ENCODE measurements around the gene RNF167.

RNF167 gene

DNA sequence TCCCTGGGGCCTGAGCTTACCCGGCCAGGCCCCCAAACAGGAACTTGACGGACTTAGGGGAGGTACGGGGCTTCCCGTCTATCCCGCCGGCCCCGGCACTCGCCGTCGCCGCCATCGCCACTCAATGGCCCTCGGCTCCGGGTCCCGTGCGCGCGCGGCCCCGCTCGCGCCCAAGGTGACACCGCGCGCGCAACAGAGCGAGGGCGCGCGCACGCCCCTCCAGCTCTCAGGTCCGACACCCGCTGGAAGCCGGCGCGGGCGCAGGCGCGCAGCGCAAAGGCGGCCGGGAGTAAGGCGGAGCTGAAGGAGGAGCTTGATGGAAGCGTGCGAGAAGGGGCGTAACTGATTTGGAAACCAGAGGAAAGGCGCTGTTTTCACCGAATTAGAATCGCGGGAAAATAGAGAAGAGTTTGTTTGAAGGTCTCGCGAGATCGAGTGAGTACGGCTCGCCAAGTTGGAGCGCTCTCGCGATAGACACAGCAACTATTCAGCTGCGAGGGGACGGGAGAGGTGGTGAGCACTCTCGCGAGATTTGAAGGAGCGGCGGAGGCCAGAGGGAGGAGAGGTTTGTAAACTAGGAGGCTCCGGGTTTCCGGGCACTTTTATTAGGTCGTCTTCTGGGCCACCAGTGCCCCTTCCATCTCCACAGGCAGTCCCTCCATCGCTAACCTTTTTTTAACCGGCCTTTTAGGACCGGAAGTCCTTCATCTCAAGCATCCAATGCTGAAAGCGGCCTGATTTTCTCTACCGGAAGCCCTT is at the start of gene RNF167, which contains the start of gene SLC25A11:
Gene RNF167 (plus strand): TSS at position 473 of the 759 bp plus-strand sequence. CDS start 642 bp downstream, outside the sequence.
Gene SLC25A11 (minus strand): TSS at position 251 of the 759 bp plus-strand sequence. CDS start 136 bp downstream, at position 115.
- TF ChIP-seq, protein P1, sequence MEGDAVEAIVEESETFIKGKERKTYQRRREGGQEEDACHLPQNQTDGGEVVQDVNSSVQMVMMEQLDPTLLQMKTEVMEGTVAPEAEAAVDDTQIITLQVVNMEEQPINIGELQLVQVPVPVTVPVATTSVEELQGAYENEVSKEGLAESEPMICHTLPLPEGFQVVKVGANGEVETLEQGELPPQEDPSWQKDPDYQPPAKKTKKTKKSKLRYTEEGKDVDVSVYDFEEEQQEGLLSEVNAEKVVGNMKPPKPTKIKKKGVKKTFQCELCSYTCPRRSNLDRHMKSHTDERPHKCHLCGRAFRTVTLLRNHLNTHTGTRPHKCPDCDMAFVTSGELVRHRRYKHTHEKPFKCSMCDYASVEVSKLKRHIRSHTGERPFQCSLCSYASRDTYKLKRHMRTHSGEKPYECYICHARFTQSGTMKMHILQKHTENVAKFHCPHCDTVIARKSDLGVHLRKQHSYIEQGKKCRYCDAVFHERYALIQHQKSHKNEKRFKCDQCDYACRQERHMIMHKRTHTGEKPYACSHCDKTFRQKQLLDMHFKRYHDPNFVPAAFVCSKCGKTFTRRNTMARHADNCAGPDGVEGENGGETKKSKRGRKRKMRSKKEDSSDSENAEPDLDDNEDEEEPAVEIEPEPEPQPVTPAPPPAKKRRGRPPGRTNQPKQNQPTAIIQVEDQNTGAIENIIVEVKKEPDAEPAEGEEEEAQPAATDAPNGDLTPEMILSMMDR (conservative IDR thresholded peaks at IDR 0.05; ENCODE audit: low read depth, low read length) = no peak
- peak; percentile 99 for DNase-seq (ENCODE audit: low read depth)
- H3K4me3 ChIP-seq (ENCODE audit: low read length) = peak within 1 kb of the TSS; percentile 96

DNA sequence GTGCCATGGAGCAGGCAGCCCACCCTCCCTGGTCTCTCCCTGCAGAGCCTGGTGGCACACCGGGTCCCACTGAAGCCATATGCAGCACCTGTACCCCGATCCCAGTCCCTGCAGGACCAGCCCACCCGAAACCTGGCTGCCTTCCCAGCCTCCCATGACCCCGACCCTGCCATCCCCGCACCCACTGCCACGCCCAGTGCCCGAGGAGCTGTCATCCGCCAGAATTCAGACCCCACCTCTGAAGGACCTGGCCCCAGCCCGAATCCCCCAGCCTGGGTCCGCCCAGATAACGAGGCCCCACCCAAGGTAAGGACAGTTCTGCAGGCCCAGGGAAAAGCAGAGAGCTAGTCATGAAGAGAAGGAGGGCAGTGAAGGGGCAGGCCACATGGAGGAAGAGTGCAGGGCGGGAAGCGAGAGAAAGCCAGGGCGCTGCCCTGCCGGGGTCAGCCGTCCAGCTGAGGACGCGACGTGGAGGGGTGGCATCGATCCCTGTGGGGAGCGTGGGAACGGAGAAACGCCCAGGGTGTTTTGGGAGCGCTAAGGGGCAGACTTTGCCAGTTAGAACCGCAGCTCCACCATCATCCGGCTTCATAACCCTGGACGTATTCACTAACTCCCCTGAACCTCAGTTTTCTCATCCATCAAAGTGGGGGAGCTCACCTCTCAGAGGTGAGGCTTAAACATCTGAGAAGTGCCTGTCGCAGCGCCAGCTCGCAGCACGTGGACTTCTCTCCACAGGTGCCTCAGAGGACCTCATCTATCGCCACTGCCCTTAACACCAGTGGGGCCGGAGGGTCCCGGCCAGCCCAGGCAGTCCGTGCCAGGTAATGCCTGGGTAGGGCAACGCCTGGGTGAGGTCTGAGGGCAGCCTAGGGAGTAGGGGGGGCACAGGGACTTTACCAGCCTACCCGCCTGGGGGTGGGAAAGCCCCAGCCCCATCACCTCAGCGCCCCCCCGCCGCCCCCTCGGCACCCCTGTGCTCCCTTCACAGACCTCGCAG is 48.4 kb upstream of the RNF167 start:
- no peak overlapping the region for H3K4me3 ChIP-seq (ENCODE audit: low read length)
- no peak for DNase-seq (ENCODE audit: low read depth)
- TF ChIP-seq, protein P1 (conservative IDR thresholded peaks at IDR 0.05; ENCODE audit: low read depth, low read length) = no peak

DNA sequence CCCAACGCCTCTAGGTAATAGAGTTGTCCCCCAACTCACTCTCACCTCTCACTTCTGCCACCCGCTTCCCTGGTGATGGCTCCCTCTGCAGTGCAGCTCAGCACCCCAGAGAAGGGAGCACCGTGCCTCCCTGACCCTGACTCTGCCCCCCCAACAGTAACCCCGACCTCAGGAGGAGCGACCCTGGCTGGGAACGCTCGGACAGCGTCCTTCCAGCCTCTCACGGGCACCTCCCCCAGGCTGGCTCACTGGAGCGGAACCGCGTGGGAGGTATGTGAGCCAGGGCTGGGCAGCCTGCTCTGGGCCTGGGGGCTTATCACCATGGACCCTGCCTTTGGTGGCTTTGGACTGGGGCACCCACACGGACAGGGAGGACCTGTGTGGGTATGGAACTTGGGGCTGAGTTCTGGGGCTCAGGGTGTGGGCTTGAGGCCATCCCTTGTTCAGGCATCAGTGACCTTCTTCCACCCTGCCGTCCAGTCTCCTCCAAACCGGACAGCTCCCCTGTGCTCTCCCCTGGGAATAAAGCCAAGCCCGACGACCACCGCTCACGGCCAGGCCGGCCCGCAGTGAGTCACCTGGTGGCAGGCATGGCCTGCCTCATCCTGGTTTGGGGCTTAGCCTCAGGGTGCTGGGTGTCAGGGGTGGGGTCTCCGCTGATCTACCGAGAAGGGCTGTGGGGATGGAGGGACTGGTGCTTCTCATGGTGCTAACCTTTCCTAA is 47.4 kb upstream of the RNF167 start:
- TF ChIP-seq, protein P1 (conservative IDR thresholded peaks at IDR 0.05; ENCODE audit: low read depth, low read length) = no peak
- no peak for DNase-seq (ENCODE audit: low read depth)
- H3K4me3 ChIP-seq (ENCODE audit: low read length) = no peak overlapping the region

DNA sequence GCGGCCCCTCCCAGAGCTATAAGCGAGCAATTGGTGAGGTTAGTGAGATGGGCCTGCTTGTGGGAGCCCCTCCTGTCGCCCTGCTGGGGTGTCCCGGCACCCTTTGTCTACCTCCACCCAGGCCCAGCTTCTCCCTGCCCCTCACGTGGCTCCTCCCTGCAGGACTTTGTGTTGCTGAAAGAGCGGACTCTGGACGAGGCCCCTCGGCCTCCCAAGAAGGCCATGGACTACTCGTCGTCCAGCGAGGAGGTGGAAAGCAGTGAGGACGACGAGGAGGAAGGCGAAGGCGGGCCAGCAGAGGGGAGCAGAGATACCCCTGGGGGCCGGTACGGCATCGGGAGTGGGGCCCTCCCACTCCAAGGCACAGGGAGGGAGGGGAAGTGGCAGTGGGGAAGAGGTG is 46.8 kb upstream of the RNF167 start:
- DNase-seq (ENCODE audit: low read depth) = no peak
- TF ChIP-seq, protein P1 (conservative IDR thresholded peaks at IDR 0.05; ENCODE audit: low read depth, low read length) = no peak
- H3K4me3 ChIP-seq (ENCODE audit: low read length) = no peak overlapping the region

DNA sequence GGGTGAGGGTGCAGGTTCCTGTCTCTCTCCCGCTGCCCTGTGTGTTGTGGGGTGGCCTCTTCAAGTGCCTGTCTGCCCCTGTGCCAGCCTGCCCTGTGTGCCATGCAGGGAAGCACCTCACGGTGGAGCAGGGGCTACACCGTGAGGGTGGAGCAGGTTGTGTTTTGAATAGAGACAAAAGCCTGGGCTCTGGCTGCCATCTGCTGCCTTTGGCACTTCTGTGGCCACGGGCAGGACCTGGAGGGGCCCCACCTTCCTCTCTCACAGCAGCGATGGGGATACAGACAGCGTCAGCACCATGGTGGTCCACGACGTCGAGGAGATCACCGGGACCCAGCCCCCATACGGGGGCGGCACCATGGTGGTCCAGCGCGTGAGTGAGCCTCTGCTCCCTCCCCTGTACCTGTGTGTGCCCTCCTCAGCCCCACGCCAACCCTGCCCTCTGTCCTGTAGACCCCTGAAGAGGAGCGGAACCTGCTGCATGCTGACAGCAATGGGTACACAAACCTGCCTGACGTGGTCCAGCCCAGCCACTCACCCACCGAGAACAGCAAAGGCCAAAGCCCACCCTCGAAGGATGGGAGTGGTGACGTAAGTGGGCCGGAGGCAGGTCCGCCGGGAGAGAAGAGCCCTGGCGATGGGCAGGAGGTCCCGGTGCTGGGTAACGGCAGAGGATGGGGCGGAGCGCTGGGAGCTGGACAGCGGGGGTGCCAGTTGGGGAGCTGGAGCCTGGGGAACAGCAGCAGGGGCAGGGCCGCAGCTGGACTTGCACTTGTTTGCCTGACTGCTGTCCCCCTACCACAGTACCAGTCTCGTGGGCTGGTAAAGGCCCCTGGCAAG is 46.1 kb upstream of the RNF167 start:
- TF ChIP-seq, protein P1 (conservative IDR thresholded peaks at IDR 0.05; ENCODE audit: low read depth, low read length) = no peak
- no peak overlapping the region for H3K4me3 ChIP-seq (ENCODE audit: low read length)
- DNase-seq (ENCODE audit: low read depth) = no peak

DNA sequence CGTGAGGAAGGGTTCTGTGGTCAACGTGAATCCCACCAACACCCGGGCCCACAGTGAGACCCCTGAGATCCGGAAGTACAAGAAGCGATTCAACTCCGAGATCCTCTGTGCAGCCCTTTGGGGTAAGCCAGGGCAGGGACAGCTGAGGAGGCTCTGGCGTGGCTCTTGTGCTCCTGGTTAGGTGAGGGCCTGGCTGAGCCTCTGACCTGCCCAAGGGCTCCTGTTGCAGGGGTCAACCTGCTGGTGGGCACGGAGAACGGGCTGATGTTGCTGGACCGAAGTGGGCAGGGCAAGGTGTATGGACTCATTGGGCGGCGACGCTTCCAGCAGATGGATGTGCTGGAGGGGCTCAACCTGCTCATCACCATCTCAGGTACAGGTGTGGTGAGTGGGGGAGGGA is 44.9 kb upstream of the RNF167 start:
- H3K4me3 ChIP-seq (ENCODE audit: low read length) = no peak overlapping the region
- no peak for DNase-seq (ENCODE audit: low read depth)
- TF ChIP-seq, protein P1 (conservative IDR thresholded peaks at IDR 0.05; ENCODE audit: low read depth, low read length) = no peak

Data from retinal pigment epithelial cell (primary cell).